Subcutaneous abdominal adipose tissue (tissue), 5 donors: ENCODE results near the gene RARRES1.

ENCODE experiments used
- H3K27ac ChIP-seq: one replicate; pipeline ENCODE4 v1.7.0; 2013; ENCODE audit warnings: low read depth, mild to moderate bottlenecking, inconsistent platforms, low read length, moderate library complexity
- H3K27me3 ChIP-seq, 5 donors: one replicate each; pipeline ENCODE4 v1.7.0; 2013; ENCODE audit warnings: low read length in 5 of 5, inconsistent platforms in 1 of 5; ENCODE audit not compliant: control insufficient read depth in 5 of 5, insufficient read depth in 4 of 5
- H3K36me3 ChIP-seq, 5 donors: one replicate each; pipeline ENCODE4 v1.7.0; 2013; ENCODE audit warnings: low read length in 5 of 5; ENCODE audit not compliant: control insufficient read depth in 5 of 5, insufficient read depth in 5 of 5
- H3K4me1 ChIP-seq, 5 donors: one replicate each; pipeline ENCODE4 v1.7.0; 2013; ENCODE audit warnings: low read length in 5 of 5, mild to moderate bottlenecking in 3 of 5, moderate library complexity in 1 of 5; ENCODE audit not compliant: control insufficient read depth in 5 of 5, insufficient read depth in 5 of 5
- H3K4me3 ChIP-seq, 5 donors: one replicate each; pipeline ENCODE4 v1.7.0; 2013; ENCODE audit warnings: low read length in 5 of 5, low read depth in 1 of 5
- H3K9ac ChIP-seq, 5 donors: one replicate each; pipeline ENCODE4 v1.7.0; 2013; ENCODE audit warnings: low read length in 5 of 5, mild to moderate bottlenecking in 4 of 5, moderate library complexity in 3 of 5
- H3K9me3 ChIP-seq, 5 donors: one replicate each; pipeline ENCODE4 v1.7.0; 2013; ENCODE audit warnings: low read length in 5 of 5; ENCODE audit not compliant: control insufficient read depth in 5 of 5
- donor health status: healthy.
- donor health status: healthy.
- donor health status: healthy.
- donor health status: healthy.
- donor health status: healthy.

Gene RARRES1

GRCh38 chr3:158773845-158774830 lies 41.9 kb upstream of the RARRES1 start:
- H3K9ac ChIP-seq, result no peak overlapping the region
- H3K36me3 ChIP-seq, result no peaks in the 10 kb centered on the region
- H3K9me3 ChIP-seq, result no peaks in the 10 kb centered on the region
- no peak overlapping the region for H3K4me3 ChIP-seq
- no peaks in the 10 kb centered on the region for H3K27me3 ChIP-seq
- peaks cover 4 to 38% (median 32%) of the 10 kb centered on the region in 5 donors for H3K4me1 ChIP-seq
- H3K27ac ChIP-seq, result no peak overlapping the region

GRCh38 chr3:158773166-158773565 lies 40.9 kb upstream of the RARRES1 start:
- H3K27me3 ChIP-seq, result no peaks in the 10 kb centered on the region
- no peak overlapping the region for H3K4me3 ChIP-seq
- H3K27ac ChIP-seq, result no peak overlapping the region
- H3K9ac ChIP-seq, result no peak overlapping the region
- no peaks in the 10 kb centered on the region for H3K9me3 ChIP-seq
- H3K4me1 ChIP-seq, result peaks cover 12 to 47% (median 42%) of the 10 kb centered on the region in 5 donors
- H3K36me3 ChIP-seq, result no peaks in the 10 kb centered on the region

- H3K4me3 ChIP-seq, result peak overlapping the region in 1 of 5 donors; percentile 9
- H3K27me3 ChIP-seq, result no peaks in the 10 kb centered on the region
- no peak overlapping the region for H3K27ac ChIP-seq
- peaks cover 14 to 53% (median 45%) of the 10 kb centered on the region in 5 donors for H3K4me1 ChIP-seq
- H3K36me3 ChIP-seq, result no peaks in the 10 kb centered on the region
- no peaks in the 10 kb centered on the region for H3K9me3 ChIP-seq
- H3K9ac ChIP-seq, result no peak overlapping the region
These were observed 39.7 kb upstream of the RARRES1 start for GRCh38 chr3:158771982-158772381.

- no peaks in the 10 kb centered on the region for H3K27me3 ChIP-seq
- peak overlapping the region in 1 of 5 donors; percentile 9 for H3K4me3 ChIP-seq
- no peak overlapping the region for H3K9ac ChIP-seq
- no peaks in the 10 kb centered on the region for H3K9me3 ChIP-seq
- no peak overlapping the region for H3K27ac ChIP-seq
- no peaks in the 10 kb centered on the region for H3K36me3 ChIP-seq
- peaks cover 14 to 53% (median 43%) of the 10 kb centered on the region in 5 donors for H3K4me1 ChIP-seq
These were observed 39.3 kb upstream of the RARRES1 start for GRCh38 chr3:158771577-158771976.

- Histone ChIP-seq H3K27ac (no peak overlapping the region), H3K4me3 (no peak overlapping the region), H3K9me3 (no peaks in the 10 kb centered on the region)
These were observed 38.6 kb upstream of the RARRES1 start for GRCh38 chr3:158770741-158771350.

GRCh38 chr3:158769952-158770740 lies 37.9 kb upstream of the RARRES1 start:
- Histone ChIP-seq H3K4me1 (peaks cover 14 to 53% (median 41%) of the 10 kb centered on the region in 5 donors), H3K9ac (no peak overlapping the region), H3K9me3 (no peaks in the 10 kb centered on the region), H3K27ac (peak overlapping the region; percentile 26), H3K4me3 (no peak overlapping the region), H3K36me3 (no peaks in the 10 kb centered on the region), H3K27me3 (no peaks in the 10 kb centered on the region)

More at GRCh38 chr3:158770741-158771350, 38.6 kb upstream of the RARRES1 start:
- Histone ChIP-seq H3K27me3 (no peaks in the 10 kb centered on the region), H3K4me1 (peaks cover 14 to 53% (median 41%) of the 10 kb centered on the region in 5 donors), H3K9ac (no peak overlapping the region), H3K36me3 (no peaks in the 10 kb centered on the region)

GRCh38 chr3:158769549-158769948 lies 37.3 kb upstream of the RARRES1 start:
- no peaks in the 10 kb centered on the region for H3K27me3 ChIP-seq
- no peaks in the 10 kb centered on the region for H3K9me3 ChIP-seq
- H3K36me3 ChIP-seq, result no peaks in the 10 kb centered on the region
- H3K4me1 ChIP-seq, result peaks cover 14 to 53% (median 41%) of the 10 kb centered on the region in 5 donors
- H3K9ac ChIP-seq, result no peak overlapping the region
- H3K4me3 ChIP-seq, result no peak overlapping the region
- H3K27ac ChIP-seq, result peak overlapping the region; percentile 26

GRCh38 chr3:158768881-158769543 lies 36.8 kb upstream of the RARRES1 start:
- Histone ChIP-seq H3K27me3 (no peaks in the 10 kb centered on the region), H3K9ac (peak overlapping the region in 1 of 5 donors; percentile 20), H3K4me3 (peak overlapping the region; percentile 19 to 58 (median 46)), H3K4me1 (peaks cover 14 to 50% (median 40%) of the 10 kb centered on the region in 5 donors), H3K27ac (peak overlapping the region; percentile 26), H3K36me3 (no peaks in the 10 kb centered on the region), H3K9me3 (no peaks in the 10 kb centered on the region)

GRCh38 chr3:158768361-158768787 lies 36.1 kb upstream of the RARRES1 start:
- H3K27ac ChIP-seq, result peak overlapping the region; percentile 26
- H3K27me3 ChIP-seq, result no peaks in the 10 kb centered on the region
- no peaks in the 10 kb centered on the region for H3K9me3 ChIP-seq
- peaks cover 14 to 50% (median 43%) of the 10 kb centered on the region in 5 donors for H3K4me1 ChIP-seq
- H3K9ac ChIP-seq, result no peak overlapping the region
- peak overlapping the region; percentile 28 to 58 (median 46) for H3K4me3 ChIP-seq
- no peaks in the 10 kb centered on the region for H3K36me3 ChIP-seq
